Loucy (cell line): ENCODE measurements around the gene XRN2.

ENCODE experiments used
- CTCF ChIP-seq: fragments of 200-600 bp; sonication (generic); conservative IDR thresholded peaks from 2 replicates; pipeline ENCODE4 v1.5.1; 2014; ENCODE audit warnings: mild to moderate bottlenecking, antibody characterized with exemption, low read length
- EZH2phosphoT487 ChIP-seq: fragments of 200-600 bp; IDR thresholded peaks from 2 replicates; pipeline ENCODE4 v1.6.1; 2018; ENCODE audit warnings: antibody characterized with exemption, mild to moderate bottlenecking, moderate library complexity, borderline replicate concordance

- TF ChIP-seq CTCF (no peak), EZH2phosphoT487 (no peak)
These were observed 52.9 kb downstream of the XRN2 start for GRCh38 chr20:21355981-21356380.
